Activated T-cell treated with anti-CD3 and anti-CD28 coated beads, Interleukin-2, amount 50 U/mL, for 1 hour (primary cell): ENCODE results near the gene HAUS1.
"Not testable (repeated sequence)": the region's sequence is repeated elsewhere in the genome, so short reads cannot be mapped to it uniquely, and the experiment has no call there.

Experiments used
- DNase-seq: peaks from one replicate; pipeline ENCODE4 v3.0.0-alpha.2; 2020

The HAUS1 gene

GRCh38 chr18:46160050-46160798, 56.0 kb downstream of the HAUS1 start:
- DNase-seq, result no peak

GRCh38 chr18:46160840-46161239, 56.7 kb downstream of the HAUS1 start:
- not testable (repeated sequence) for DNase-seq

- DNase-seq, result no peak
Observed at GRCh38 chr18:46161703-46162396, 57.7 kb downstream of the HAUS1 start.

- DNase-seq, result no peak
Observed at GRCh38 chr18:46163091-46163490, 58.9 kb downstream of the HAUS1 start.

GRCh38 chr18:46163941-46164499, 59.8 kb downstream of the HAUS1 start:
- no peak for DNase-seq

GRCh38 chr18:46164502-46164901, 60.3 kb downstream of the HAUS1 start:
- not testable (repeated sequence) for DNase-seq

GRCh38 chr18:46164920-46165319, 60.7 kb downstream of the HAUS1 start:
- DNase-seq, result no peak

GRCh38 chr18:46166261-46166970, 62.2 kb downstream of the HAUS1 start:
- no peak for DNase-seq

GRCh38 chr18:46167971-46168370, 63.8 kb downstream of the HAUS1 start:
- DNase-seq, result peak; percentile 30

- DNase-seq, result no peak
Observed at GRCh38 chr18:46169464-46169941, 65.3 kb downstream of the HAUS1 start.

- no peak for DNase-seq
Observed at GRCh38 chr18:46171331-46171730, 67.1 kb downstream of the HAUS1 start.

GRCh38 chr18:46173393-46174341, 69.5 kb downstream of the HAUS1 start:
- DNase-seq, result peak; percentile 92

- DNase-seq, result peak; percentile 55
Observed at GRCh38 chr18:46174342-46175041, 70.3 kb downstream of the HAUS1 start.

GRCh38 chr18:46176001-46176400, 71.8 kb downstream of the HAUS1 start:
- DNase-seq, result no peak
